ENCODE data around the gene ZSCAN31. TPM values are rescaled to one million over a fixed set of nuclear protein-coding genes. Genes with fewer than 3 reads are reported as not detected.

The ZSCAN31 gene
- total RNA-seq, 1 donor from 2014 or later: 6.2 TPM

DNA sequence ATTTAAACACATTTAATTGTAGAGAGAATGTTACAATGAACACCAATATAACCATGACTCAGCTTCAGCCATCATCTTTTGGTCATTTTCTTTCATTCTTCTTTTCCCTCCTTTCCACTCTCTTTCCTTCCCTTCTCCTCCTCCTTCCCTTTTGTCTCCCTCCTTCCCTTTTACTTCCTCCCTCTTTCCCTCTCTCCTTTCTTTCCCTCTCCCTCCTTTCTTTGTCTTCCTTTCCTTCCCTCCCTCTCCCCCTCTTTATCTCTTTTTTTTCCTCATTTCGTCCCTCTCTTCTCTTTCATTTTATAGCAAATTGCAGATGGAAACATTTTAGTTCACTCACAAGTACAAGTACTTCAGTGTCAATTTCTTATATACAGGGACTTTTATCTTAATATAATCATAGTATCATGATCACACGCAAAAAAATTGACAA lies 15.6 kb upstream of the ZSCAN31 start:
- Mint-ChIP-seq H3K4me1 (ENCODE audit: unreplicated experiment) (peaks cover 40% of the 10 kb centered on the region), H3K36me3 (peaks cover 8% of the 10 kb centered on the region), H3K9me3 (no peaks in the 10 kb centered on the region), H3K27ac (peak overlapping the region; percentile 19), H3K27me3 (peaks cover 19% of the 10 kb centered on the region), H3K4me3 (peak overlapping the region; percentile 98)
- no peak for DNase-seq (ENCODE audit: extremely low spot score, unreplicated experiment)
- TF ChIP-seq, protein P1, sequence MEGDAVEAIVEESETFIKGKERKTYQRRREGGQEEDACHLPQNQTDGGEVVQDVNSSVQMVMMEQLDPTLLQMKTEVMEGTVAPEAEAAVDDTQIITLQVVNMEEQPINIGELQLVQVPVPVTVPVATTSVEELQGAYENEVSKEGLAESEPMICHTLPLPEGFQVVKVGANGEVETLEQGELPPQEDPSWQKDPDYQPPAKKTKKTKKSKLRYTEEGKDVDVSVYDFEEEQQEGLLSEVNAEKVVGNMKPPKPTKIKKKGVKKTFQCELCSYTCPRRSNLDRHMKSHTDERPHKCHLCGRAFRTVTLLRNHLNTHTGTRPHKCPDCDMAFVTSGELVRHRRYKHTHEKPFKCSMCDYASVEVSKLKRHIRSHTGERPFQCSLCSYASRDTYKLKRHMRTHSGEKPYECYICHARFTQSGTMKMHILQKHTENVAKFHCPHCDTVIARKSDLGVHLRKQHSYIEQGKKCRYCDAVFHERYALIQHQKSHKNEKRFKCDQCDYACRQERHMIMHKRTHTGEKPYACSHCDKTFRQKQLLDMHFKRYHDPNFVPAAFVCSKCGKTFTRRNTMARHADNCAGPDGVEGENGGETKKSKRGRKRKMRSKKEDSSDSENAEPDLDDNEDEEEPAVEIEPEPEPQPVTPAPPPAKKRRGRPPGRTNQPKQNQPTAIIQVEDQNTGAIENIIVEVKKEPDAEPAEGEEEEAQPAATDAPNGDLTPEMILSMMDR (conservative IDR thresholded peaks at IDR 0.05): no peak

DNA sequence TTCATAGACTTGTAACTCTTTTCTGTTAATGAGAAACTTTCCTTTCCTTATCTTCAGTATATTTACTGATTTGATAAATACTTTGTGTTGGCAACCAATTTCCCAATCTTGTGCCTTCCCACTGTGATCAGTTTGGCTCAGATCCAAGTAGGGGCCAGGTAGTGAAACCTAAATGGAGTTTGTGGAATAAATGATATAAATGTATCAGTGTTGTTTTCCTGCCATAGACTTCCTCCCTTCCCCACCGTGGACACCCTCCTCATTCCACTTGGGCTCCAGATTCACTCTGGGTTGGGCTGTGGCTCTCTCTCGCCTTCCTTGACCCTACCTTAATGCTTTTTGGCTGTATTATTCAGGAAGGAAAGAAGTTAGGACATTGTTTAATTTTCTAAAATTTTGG lies 15.1 kb upstream of the ZSCAN31 start:
- TF ChIP-seq, protein P1 (conservative IDR thresholded peaks at IDR 0.05): no peak
- Mint-ChIP-seq H3K27me3 (peaks cover 23% of the 10 kb centered on the region), H3K36me3 (peaks cover 8% of the 10 kb centered on the region), H3K9me3 (no peaks in the 10 kb centered on the region), H3K27ac (peak overlapping the region; percentile 95), H3K4me1 (ENCODE audit: unreplicated experiment) (peaks cover 38% of the 10 kb centered on the region), H3K4me3 (peak overlapping the region; percentile 98)
- DNase-seq (ENCODE audit: extremely low spot score, unreplicated experiment): no peak

DNA sequence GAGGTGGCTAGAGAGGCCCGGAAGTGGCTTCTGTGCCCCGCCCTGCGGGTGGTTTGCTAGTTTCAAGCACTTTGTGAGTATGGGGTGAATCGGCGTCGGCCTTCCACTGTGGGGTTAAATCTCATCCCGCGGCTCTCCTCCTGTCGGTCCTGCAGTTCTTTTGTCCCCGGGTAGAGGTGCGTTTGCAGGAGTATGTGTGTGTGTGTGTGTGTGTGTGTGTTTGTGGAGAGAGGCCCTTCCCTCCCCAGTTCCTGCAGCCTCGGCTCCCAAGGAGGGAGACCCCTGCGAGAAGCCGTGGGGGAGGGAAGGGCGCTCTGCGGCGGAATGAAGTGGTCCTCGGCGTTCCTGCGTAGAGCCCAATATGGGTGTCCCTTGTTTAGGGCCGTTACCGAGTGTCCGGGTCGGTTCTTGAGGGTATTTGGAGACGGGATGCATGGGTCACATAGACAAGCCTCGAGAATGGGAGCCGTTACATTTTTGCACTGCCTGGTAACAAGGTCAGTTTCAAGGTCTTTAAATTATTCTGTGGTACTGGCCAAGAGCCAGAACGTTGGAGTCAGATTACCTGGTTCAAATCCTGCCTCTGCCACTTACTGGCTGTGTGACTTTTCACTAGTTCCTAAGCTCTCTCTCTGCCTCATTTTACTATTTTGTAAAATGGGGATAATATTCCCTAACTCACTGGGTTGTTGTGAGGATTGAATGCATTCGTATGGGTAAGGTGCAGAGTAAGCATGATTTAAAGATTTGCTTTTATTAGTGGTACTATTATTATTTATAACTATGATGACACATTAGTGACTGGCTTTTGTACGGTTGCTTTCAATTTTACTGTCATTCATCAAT lies 14.2 kb upstream of the ZSCAN31 start, which contains the start of gene ZKSCAN3:
Gene ZKSCAN3, plus strand, starts transcription at position 56 of the 846 bp plus-strand sequence. CDS start 9,640 bp downstream, outside the sequence.
- peak within 1 kb of the TSS; percentile 98 for H3K4me3 Mint-ChIP-seq
- DNase-seq (ENCODE audit: extremely low spot score, unreplicated experiment): peak; percentile 81
- peaks cover 29% of the 10 kb centered on the region for H3K4me1 Mint-ChIP-seq (ENCODE audit: unreplicated experiment)
- peaks cover 32% of the 10 kb centered on the region for H3K27me3 Mint-ChIP-seq
- peak within 1 kb of the TSS; percentile 95 for H3K27ac Mint-ChIP-seq
- TF ChIP-seq, protein P1 (conservative IDR thresholded peaks at IDR 0.05): no peak
- peaks cover 8% of the 10 kb centered on the region for H3K36me3 Mint-ChIP-seq
- no peaks in the 10 kb centered on the region for H3K9me3 Mint-ChIP-seq

DNA sequence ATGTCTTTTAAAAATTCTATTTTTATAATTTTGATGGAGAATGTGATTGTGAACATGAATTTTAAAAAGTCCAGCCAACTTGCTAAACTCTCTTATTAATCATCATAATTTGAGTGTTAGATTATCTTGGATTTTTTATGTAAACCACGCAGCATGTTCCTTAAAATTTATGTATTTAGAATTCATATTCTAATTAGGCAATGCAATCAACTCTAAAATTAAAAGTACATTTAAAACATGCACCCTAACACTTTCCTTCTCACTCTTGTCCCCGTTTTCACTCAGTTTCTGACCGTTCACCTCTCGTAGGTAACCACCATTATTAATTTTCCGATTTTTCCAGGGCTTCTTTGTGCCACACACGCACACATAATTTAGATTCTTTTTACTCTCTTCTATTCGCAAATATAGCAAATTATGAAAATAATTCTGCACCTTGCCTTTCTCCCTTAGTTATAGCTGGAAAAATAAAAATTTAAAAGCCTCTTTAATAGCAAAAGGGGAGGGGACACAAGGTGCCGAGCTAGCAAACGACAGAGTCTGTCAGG lies 13.5 kb upstream of the ZSCAN31 start:
- Mint-ChIP-seq H3K27ac (peak overlapping the region; percentile 95), H3K4me1 (ENCODE audit: unreplicated experiment) (peaks cover 29% of the 10 kb centered on the region), H3K4me3 (peak overlapping the region; percentile 98), H3K36me3 (peaks cover 8% of the 10 kb centered on the region), H3K9me3 (no peaks in the 10 kb centered on the region), H3K27me3 (peaks cover 36% of the 10 kb centered on the region)
- TF ChIP-seq, protein P1 (conservative IDR thresholded peaks at IDR 0.05): no peak
- no peak for DNase-seq (ENCODE audit: extremely low spot score, unreplicated experiment)

DNA sequence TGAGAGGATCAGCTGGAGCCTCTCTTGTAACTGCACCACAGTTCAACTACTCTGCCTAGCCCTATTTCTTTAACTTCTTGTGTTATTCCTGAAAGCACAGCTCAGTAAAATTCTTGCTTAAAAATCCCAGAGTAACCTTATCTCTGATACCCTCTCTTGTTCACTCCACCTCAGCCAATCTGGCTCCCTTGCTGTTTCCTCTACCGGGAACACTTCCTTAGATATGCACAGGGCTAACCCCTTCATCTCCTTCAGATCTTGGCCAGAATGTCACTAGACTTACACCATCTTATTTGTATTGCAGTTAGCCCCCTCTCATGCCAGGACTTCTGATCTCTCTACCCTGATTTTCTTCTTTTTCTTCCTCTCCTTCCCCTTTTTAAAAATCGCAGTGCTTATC lies 11.2 kb upstream of the ZSCAN31 start:
- Mint-ChIP-seq H3K4me1 (ENCODE audit: unreplicated experiment) (peaks cover 24% of the 10 kb centered on the region), H3K27me3 (peaks cover 42% of the 10 kb centered on the region), H3K4me3 (no peak overlapping the region), H3K36me3 (peaks cover 2% of the 10 kb centered on the region), H3K27ac (no peak overlapping the region), H3K9me3 (no peaks in the 10 kb centered on the region)
- TF ChIP-seq, protein P1 (conservative IDR thresholded peaks at IDR 0.05): no peak
- DNase-seq (ENCODE audit: extremely low spot score, unreplicated experiment): no peak

Measured in type B pancreatic cell (in vitro differentiated cells).